Hematopoietic multipotent progenitor cell (in vitro differentiated cells): Measurements from ENCODE around the gene GPC4. TPM values are rescaled to one million over a fixed set of nuclear protein-coding genes. Genes with fewer than 3 reads are reported as not detected.

Source experiments
- total RNA-seq: library from RNA; depleted of rRNA; stranded (reverse); fragments of >200 nt; gene quantifications from one replicate; pipeline ENCODE4 v1.2.3, GENCODE V29; 2012

The GPC4 gene
- total RNA-seq, 1 donor = under 0.01 TPM

Other genes starting within 250 kb of the GPC4 start
- not detected for gene TFDP3, start 197.1 kb downstream of the GPC4 start, total RNA-seq